Astrocyte of the spinal cord (primary cell): Measurements from ENCODE around the gene HAUS5.

Experiments used
- DNase-seq: peaks from one replicate; pipeline ENCODE4 v3.0.0; 2011; ENCODE audit warnings: low read depth, low spot score
- H3K4me3 ChIP-seq: 2 replicates; pipeline ENCODE4 v1.5.1; 2011; ENCODE audit warnings: low read depth, mild to moderate bottlenecking, low read length, moderate library complexity
- in situ Hi-C: cut with HindIII; loops from 2 replicates; pipeline ENCODE4 v1.10.0; 2017; ENCODE audit warnings: low sequenced_read_pairs
- TF ChIP-seq, protein P1 (sequence below): IDR thresholded peaks from 2 replicates; pipeline ENCODE4 v1.5.1; 2012; ENCODE audit warnings: low read depth, mild to moderate bottlenecking, low read length, inconsistent platforms

Gene HAUS5

DNA sequence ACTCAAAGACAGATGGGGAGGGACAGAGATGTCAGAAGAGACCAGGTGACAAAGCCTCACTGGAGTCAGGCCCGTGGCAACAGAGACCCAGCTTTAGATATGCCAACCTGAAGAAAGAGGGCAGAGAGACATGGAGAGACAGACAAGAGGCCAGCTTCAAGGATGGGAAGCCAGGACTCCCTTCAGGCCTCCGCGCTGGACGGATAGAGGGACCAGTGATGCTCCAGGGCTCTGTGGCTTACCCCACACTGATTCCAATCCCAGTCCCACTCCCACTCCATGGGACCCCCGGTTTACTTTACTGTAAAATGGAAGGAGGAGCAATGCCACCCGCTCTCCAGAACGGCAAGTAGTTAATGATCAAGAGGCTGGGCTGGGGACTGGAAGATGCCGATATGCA, 27.3 kb downstream of the HAUS5 start:
- TF ChIP-seq, protein P1, sequence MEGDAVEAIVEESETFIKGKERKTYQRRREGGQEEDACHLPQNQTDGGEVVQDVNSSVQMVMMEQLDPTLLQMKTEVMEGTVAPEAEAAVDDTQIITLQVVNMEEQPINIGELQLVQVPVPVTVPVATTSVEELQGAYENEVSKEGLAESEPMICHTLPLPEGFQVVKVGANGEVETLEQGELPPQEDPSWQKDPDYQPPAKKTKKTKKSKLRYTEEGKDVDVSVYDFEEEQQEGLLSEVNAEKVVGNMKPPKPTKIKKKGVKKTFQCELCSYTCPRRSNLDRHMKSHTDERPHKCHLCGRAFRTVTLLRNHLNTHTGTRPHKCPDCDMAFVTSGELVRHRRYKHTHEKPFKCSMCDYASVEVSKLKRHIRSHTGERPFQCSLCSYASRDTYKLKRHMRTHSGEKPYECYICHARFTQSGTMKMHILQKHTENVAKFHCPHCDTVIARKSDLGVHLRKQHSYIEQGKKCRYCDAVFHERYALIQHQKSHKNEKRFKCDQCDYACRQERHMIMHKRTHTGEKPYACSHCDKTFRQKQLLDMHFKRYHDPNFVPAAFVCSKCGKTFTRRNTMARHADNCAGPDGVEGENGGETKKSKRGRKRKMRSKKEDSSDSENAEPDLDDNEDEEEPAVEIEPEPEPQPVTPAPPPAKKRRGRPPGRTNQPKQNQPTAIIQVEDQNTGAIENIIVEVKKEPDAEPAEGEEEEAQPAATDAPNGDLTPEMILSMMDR, result no peak
- DNase-seq, result no peak
- in situ Hi-C loops, result no loop called here
- H3K4me3 ChIP-seq, result no peak overlapping the region

DNA sequence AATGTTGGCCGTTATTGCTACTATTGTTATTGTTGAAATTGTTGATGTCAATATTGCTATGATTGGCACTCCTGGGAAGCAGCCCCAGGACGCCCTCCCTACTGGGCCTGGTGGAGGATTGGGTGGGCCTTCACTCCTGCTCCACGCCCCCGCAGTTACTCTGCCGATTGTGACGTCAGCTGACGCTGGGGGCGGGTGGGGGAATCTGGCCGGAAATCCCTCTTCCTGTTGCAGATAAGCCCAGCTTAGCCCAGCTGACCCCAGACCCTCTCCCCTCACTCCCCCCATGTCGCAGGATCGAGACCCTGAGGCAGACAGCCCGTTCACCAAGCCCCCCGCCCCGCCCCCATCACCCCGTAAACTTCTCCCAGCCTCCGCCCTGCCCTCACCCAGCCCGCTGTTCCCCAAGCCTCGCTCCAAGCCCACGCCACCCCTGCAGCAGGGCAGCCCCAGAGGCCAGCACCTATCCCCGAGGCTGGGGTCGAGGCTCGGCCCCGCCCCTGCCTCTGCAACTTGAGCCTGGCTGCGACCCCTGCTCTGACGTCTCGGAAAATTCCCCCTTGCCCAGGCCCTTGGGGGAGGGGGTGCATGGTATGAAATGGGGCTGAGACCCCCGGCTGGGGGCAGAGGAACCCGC, 29.1 kb downstream of the HAUS5 start, which contains the start of gene ETV2:
ETV2 (plus strand) TSS at position 231 of the 637 bp plus-strand sequence. CDS start 716 bp downstream, outside the sequence.
- DNase-seq, result no peak
- in situ Hi-C loops, result no loop called here
- H3K4me3 ChIP-seq, result no peak within 1 kb of the TSS
- TF ChIP-seq, protein P1, result no peak

DNA sequence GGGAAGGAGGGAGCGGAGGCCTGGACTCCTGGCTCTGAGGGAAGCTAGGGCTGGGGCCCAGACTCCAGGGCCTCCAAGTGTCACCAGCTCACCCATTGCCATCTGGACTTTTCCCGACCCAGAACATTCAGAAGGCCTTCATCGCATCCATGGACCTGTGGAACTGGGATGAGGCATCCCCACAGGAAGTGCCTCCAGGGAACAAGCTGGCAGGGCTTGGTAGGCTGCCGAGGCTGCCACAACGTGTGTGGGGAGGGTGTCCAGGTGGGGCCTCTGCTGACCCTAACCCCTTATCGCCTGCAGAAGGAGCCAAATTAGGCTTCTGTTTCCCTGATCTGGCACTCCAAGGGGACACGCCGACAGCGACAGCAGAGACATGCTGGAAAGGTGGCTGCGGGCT, 29.8 kb downstream of the HAUS5 start:
- in situ Hi-C loops, result no loop called here
- no peak overlapping the region for H3K4me3 ChIP-seq
- no peak for DNase-seq
- TF ChIP-seq, protein P1, result no peak

DNA sequence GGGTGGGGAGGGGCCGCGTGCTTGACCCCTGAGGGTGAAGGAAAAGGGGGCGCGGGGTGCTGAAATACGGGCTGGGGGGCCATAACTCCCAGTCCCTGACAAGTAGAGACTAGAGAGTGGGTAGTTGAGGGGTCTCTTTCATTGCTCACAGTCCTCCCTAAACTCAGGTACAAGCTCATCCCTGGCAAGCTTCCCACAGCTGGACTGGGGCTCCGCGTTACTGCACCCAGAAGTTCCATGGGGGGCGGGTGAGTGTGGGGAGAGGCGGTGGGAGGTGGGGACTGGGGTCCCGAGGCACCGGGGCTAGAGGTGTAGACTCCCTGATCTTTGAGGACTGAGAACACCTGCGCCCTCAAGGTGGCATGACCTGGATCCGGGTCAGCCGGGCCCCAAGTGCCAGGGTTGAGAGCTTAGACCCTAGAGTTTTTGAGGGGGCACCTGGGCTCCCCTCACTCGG, 30.3 kb downstream of the HAUS5 start:
- TF ChIP-seq, protein P1, result no peak
- H3K4me3 ChIP-seq, result peak overlapping the region; percentile 53
- in situ Hi-C loops, result no loop called here
- DNase-seq, result no peak

DNA sequence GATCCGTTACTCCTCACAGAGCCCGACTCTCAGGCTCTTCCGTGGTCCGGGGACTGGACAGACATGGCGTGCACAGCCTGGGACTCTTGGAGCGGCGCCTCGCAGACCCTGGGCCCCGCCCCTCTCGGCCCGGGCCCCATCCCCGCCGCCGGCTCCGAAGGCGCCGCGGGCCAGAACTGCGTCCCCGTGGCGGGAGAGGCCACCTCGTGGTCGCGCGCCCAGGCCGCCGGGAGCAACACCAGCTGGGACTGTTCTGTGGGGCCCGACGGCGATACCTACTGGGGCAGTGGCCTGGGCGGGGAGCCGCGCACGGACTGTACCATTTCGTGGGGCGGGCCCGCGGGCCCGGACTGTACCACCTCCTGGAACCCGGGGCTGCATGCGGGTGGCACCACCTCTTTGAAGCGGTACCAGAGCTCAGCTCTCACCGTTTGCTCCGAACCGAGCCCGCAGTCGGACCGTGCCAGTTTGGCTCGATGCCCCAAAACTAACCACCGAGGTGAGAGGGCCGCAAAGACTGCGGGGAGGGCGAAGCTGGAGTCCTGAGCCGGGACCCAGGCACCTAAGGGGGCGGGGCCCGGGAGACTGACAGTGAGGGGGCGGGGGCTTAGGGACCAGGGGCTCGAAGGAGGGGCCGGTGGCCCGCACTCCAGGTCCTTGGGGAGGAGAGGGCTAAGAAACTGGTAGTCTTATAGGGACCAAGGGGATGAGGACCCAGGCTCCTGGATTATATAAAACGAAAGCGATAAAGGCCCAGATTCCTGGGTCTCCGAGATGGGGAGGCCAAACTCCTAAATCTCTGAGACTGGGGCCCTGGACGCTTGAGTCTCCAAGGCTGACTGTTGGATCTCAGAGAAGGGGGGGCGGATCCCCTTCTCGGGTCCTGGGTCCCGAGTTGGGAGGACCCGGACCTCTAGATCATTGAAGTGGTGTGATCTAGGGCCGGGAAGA, 31.0 kb downstream of the HAUS5 start:
- peak overlapping the region; percentile 53 for H3K4me3 ChIP-seq
- in situ Hi-C loops, result no loop called here
- TF ChIP-seq, protein P1, result no peak
- peak; percentile 82 for DNase-seq

DNA sequence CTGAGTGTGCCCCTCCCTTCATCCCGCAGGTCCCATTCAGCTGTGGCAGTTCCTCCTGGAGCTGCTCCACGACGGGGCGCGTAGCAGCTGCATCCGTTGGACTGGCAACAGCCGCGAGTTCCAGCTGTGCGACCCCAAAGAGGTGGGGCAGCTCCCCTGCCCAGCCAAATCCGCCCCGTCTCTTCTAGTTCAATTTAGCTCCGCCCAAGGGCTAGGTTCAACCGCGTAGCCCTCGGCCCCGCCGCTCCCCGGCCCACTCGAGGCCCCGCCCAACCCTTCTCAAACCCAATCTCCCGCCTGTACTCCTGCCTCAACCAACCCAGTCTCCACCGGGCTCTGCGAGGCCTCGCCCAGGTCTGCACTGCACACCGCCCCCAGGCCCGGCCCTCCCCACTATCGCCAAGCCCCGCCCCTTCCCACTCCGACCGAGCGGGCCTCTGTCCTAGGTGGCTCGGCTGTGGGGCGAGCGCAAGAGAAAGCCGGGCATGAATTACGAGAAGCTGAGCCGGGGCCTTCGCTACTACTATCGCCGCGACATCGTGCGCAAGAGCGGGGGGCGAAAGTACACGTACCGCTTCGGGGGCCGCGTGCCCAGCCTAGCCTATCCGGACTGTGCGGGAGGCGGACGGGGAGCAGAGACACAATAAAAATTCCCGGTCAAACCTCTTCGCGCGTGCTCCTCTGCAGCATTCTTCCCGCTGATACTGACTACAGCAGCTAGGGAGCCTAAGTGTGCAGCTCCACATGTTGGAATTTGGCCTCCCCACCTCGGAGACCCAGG, 31.9 kb downstream of the HAUS5 start:
- TF ChIP-seq, protein P1, result no peak
- in situ Hi-C loops, result no loop called here

More for the DNA sequence above, 31.9 kb downstream of the HAUS5 start:
- DNase-seq, result peak; percentile 95
- H3K4me3 ChIP-seq, result peak overlapping the region; percentile 53
